Limb (tissue), 2 donors: Measurements from ENCODE around the gene CD52.

Source experiments
- DNase-seq, 2 donors: peaks; one replicate each; pipeline ENCODE4 v3.0.0-alpha.2; 2016; ENCODE audit errors: extremely low spot score in 2 of 2

Gene CD52

DNA sequence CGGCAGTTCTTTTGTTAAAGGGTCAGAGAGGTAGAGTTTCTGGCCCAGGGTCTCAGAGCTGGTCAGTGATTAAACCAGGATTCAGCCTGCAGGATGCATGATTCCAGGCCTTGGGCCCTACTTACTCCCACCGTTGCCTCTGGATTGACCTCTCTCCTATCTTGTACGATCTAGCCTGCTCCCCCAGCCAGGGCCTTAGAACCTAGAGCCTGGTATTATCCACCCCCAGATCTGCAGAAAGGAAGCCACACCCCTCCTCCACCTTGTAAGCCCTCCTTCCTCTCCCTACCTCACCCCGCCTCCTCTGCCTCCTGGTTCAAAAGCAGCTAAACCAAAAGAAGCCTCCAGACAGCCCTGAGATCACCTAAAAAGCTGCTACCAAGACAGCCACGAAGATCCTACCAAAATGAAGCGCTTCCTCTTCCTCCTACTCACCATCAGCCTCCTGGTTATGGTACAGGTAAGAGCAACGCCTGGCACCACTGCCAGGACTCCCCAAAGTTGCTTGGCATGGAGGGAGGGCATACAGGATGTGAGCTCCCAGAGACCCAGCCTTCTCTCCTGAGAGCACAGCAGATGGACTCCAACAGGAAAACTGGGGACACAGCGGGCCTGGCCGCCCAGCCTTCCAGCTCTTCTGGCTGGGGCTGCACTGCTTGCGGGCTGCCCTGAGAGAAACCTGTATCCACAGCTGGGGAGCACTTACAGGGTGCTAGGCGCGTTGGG is at the start of gene CD52:
CD52 (plus strand) TSS at position 347 of the 726 bp plus-strand sequence; CDS start at position 407, 60 bp downstream.
- no peak for DNase-seq

DNA sequence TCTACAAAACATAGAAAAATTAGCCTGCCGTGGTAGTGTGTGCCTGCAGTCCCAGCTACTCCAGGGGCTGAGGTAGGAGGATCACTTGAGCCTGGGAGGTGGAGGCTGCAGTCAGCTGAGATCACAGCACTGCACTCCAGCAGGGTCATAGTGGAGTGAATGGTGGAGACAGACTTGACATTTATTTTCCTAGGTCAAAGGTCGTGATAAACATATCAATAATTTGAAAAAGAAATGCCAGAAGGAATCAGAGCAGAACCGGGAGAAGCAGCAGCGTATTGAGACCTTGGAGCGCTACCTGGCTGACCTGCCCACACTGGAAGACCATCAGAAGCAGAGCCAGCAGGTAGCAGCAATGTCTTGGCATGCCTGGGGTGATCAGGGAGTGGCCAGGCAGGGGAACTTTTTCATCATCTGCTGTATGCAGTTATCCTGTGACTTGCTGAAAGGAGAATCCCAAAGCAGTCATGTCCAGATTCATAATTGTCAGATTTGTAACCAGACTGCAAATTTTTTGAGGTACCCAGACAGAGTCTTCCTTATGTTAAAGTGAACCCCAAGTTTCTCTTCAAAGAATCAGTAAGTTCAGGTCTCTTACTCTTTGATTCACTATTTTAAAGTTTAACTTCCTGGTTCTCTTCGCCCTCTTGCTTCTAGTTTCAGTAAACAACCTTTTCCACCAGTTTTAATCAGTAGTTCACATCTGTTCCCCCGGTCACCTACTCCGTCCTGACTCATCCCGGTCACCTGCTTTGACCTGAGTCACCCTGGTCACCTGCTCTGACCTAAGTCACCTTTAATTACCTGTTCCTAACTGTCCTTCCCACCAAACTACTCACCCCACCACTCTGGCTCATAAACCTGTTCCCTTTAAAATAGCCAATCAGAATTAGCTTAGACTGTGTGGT is 49.2 kb upstream of the CD52 start:
- DNase-seq, result no peak

DNA sequence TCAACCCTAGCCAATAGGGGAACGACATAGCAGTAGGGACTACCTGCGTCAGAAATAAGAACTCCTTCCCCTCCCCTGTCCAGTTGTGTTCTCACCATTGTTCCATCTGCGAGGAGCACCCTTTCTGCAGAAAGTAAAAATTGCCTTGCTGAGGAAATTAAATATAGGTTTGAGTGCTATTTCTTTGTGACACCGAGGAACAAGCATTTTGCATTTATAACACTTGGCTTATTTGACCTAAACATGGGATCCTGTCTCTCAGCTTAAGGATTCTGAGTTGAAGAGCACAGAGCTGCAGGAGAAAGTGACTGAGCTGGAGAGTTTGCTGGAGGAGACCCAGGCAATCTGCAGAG is 48.6 kb upstream of the CD52 start:
- DNase-seq, result no peak

- DNase-seq, result no peak
These were observed 42.8 kb upstream of the CD52 start for GRCh38 chr1:26274801-26275425.

DNA sequence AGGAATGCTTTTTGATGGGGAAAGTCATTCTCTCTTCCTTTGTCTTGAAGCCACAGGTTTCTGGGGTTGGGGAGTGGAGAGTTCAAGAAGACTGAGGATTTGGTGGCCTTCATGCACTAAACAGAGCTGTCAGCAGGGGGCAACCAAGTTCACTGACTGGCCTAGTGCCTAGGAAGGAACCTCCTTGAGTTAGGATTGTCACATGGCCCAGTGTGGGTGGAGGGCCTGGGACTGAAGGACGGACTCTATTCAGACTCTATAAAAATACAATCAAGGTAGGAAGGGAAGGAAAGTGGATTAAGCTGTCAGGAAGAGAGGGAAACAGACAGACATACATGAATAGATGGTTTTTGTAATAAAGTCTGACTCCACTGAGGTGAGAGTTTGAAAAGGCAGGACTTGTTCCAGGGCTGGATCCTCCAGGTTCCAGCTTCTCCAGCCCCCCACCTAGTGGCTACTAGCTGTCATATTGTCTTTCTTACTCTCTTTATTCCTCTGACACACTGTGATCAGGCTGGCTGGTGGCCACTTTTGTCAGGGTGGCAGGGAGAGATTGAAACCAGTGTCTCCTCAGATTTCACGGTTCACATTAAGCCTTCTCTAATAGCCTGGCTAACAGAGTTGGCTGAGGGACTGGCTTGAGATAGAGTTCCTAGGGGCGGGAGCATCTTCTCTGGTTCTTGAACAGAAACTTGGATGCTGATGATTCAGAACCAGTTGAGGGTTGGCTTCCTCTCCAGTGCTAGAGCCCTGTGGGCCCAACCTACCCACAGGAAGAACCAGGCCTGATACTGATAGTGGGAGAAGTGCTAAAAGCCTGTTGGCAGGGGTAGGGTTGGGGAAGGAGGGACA is 42.0 kb upstream of the CD52 start:
- peak; percentile 72 to 80 for DNase-seq

- DNase-seq, result no peak
These were observed 41.3 kb upstream of the CD52 start for GRCh38 chr1:26276432-26276838.

- no peak for DNase-seq
These were observed 40.5 kb upstream of the CD52 start for GRCh38 chr1:26277261-26277661.

DNA sequence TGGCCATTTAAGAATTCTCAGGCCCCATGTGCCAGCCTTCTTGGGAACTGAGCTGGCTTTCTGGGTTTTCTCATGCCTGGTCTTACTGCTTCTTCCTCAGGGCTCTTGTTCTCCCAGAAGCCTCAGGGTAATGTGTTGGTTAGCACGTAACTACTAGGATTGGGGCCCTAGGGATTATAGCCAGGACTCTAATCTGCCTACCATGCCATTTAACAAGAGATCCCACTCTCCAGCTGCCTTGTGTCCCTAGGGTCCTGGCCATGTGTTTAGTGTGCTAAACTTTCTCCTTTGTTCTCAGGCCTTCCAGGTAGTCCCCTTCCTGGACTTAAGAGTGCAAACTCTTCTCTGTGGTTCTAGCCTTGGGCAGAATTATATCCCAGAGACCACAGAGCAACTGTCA is 40.0 kb upstream of the CD52 start:
- DNase-seq, result no peak

GRCh38 chr1:26278303-26278702 is 39.5 kb upstream of the CD52 start:
- no peak for DNase-seq

- no peak for DNase-seq
These were observed 38.9 kb upstream of the CD52 start for GRCh38 chr1:26278724-26279455.

- DNase-seq, result peak; percentile 85 to 89
These were observed 38.1 kb upstream of the CD52 start, which contains the start of gene SH3BGRL3 for GRCh38 chr1:26279456-26280332. SH3BGRL3 (plus strand) TSS chr1:26280086; CDS start chr1:26280156, 70 bp downstream.

GRCh38 chr1:26280333-26281042 is 37.3 kb upstream of the CD52 start:
- no peak for DNase-seq

GRCh38 chr1:26281091-26281958 is 36.4 kb upstream of the CD52 start:
- no peak for DNase-seq

GRCh38 chr1:26281971-26282370 is 35.8 kb upstream of the CD52 start:
- peak; percentile 27 to 73 for DNase-seq

DNA sequence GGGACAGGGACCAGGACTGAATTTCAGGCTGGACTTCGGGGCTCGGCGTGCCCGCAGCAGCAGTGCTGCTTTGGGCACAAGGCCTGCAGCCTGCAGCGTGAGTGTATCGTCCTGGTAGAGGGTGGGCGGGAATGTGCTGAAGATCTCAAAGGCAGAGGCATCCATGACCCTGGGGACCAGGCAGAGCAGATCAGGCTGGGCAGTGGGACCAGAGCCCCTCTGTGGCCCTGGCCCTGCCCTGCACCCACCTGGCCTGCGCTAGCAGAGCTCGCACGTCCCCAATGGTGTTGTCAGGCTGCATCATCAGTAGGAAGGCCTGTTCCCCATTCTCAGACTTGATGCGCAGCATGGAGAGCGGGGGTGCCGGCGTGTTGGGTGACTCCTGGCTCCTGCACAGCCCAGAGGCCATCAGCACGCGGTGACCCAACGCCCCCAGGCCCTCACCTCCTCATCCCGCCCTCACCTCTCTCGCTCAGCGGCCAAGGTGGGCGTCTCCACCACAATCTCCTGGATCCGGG is 35.3 kb upstream of the CD52 start:
- DNase-seq, result no peak

GRCh38 chr1:26283279-26283853 is 34.4 kb upstream of the CD52 start:
- no peak for DNase-seq

GRCh38 chr1:26283871-26284596 is 33.7 kb upstream of the CD52 start:
- no peak for DNase-seq
